ENCODE results near the gene LDAH.

- no peak for TF ChIP-seq POLR2AphosphoS5 (IDR thresholded peaks at IDR 0.05; ENCODE audit: insufficient read depth, low read depth, low read length)
- no peak for TF ChIP-seq JUN (IDR thresholded peaks at IDR 0.05; ENCODE audit: borderline replicate concordance, insufficient read depth, insufficient read length, low read depth)
Observed at GRCh38 chr2:20747317-20747716, 75.6 kb downstream of the LDAH start.

Data from endothelial cell of umbilical vein (primary cell).